Measurements from ENCODE around the gene CLCA1.

Gene CLCA1, protein sequence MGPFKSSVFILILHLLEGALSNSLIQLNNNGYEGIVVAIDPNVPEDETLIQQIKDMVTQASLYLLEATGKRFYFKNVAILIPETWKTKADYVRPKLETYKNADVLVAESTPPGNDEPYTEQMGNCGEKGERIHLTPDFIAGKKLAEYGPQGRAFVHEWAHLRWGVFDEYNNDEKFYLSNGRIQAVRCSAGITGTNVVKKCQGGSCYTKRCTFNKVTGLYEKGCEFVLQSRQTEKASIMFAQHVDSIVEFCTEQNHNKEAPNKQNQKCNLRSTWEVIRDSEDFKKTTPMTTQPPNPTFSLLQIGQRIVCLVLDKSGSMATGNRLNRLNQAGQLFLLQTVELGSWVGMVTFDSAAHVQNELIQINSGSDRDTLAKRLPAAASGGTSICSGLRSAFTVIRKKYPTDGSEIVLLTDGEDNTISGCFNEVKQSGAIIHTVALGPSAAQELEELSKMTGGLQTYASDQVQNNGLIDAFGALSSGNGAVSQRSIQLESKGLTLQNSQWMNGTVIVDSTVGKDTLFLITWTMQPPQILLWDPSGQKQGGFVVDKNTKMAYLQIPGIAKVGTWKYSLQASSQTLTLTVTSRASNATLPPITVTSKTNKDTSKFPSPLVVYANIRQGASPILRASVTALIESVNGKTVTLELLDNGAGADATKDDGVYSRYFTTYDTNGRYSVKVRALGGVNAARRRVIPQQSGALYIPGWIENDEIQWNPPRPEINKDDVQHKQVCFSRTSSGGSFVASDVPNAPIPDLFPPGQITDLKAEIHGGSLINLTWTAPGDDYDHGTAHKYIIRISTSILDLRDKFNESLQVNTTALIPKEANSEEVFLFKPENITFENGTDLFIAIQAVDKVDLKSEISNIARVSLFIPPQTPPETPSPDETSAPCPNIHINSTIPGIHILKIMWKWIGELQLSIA

DNA sequence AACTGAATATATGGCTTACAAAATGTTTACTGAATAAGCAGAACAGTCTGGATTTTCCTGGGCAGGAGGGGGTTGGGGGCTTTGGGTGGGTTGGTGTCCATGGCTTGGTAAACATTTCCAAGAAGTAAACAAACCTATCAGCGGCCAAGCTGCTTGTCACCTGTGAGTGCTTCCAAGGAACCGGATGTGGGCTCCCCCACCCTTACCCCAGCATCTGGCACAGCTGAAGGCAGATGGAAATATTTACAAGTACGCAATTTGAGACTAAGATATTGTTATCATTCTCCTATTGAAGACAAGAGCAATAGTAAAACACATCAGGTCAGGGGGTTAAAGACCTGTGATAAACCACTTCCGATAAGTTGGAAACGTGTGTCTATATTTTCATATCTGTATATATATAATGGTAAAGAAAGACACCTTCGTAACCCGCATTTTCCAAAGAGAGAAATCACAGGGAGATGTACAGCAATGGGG lies at the start of gene CLCA1:
CLCA1 (plus strand) TSS at position 427 of the 477 bp plus-strand sequence; CDS start at position 472, 45 bp downstream.
- no peak for DNase-seq

- no peak for DNase-seq
Measured at GRCh38 chr1:86419277-86419903, 49.3 kb upstream of the CLCA1 start.

DNA sequence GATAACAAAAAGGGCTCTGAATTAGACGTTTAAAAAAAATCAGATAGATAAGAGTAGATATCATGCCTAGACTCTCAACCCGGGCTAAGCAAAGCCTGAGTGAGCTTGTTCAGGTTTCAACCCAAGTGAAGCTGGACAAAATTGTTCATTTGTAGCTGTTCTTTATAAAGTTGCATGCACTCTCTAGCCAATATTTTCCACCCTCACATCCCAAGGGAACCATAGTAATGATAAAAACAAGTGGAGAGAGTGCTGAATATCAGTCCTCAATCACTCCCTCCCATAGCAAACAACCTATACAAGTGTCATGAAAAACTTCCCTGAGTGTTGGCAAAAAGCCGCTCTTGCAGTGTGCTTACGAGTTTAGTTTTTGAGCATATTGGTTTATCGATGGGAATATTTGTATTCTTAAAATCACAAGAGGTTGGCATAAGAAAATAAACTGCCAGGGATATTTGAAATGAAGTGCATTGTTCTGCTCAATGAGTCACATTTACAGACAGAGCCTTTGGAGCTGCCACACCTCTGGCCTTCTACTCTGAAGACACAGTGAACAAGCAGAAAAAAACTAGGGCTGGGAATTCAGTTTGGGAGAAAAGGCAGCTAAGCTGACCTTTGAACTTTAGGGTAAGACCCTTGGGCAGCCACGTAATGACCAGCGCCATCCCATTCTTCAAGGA lies 47.0 kb upstream of the CLCA1 start:
- DNase-seq, result no peak

DNA sequence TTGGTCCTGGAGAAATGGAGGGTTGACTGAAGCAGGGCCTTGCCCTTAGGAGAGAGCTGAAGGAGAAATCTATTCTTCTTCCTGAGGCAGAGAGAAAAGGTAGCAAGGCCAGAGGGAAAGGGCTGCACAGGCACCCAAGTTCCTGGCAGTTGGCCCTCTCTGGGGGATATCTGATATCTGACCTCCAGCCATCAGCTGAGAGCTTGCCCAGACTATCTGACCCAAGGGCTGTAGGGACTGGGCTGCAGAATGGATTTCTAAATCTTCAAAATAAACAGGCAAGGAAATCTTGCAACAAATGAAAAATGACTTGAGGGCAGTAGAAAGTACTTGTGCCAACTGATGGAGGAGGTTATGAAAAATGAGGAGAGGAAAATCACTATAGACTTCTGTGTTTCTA lies 45.3 kb upstream of the CLCA1 start:
- no peak for DNase-seq

GRCh38 chr1:86423873-86424272 lies 44.9 kb upstream of the CLCA1 start, which contains the start of gene CLCA2:
TSS of gene CLCA2 (plus strand) at chr1:86424171. CDS start at chr1:86424248, 77 bp downstream.
- DNase-seq, result no peak

GRCh38 chr1:86429122-86429725 lies 39.5 kb upstream of the CLCA1 start:
- no peak for DNase-seq

DNA sequence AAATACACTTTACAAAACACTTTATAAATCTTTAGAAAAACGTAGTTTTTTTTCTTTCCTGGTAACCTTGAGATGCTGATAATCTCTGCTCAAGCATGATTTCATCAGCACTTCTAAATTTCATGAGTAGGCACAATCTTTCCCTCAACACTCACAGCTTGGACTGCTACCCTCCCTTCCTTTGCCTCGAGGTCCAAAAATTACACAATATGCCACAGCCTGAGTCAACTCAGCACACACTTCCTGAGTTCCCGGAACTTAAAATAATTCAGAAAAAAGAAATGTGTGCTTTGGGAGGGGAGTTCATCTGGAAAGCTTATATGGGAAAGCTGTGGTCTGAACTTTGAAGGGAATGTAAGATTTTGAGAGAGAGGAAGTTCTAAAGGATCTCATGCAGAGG lies 38.9 kb upstream of the CLCA1 start:
- no peak for DNase-seq

DNA sequence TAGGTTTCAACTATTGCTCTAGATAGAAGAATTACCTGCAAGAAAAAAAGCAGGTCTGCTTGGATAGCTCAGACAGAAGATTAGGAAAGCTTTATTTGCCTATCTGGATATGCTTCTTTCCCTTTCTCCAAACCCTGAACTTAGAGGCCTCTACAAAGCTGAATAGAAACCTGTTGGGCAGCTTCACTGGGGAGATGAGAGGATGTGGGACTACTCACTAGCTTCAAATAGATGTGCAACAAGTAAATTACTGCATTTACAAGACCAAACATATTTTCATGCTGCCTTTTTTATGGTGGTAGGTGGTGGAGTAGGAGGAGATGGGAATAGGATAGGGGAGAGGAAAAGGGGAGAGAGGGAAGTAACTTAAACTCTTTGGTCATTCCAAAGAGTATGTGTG lies 38.4 kb upstream of the CLCA1 start:
- DNase-seq, result no peak

- no peak for DNase-seq
Measured at GRCh38 chr1:86434059-86434458, 34.7 kb upstream of the CLCA1 start.

GRCh38 chr1:86435327-86435726 lies 33.4 kb upstream of the CLCA1 start:
- DNase-seq, result no peak

DNA sequence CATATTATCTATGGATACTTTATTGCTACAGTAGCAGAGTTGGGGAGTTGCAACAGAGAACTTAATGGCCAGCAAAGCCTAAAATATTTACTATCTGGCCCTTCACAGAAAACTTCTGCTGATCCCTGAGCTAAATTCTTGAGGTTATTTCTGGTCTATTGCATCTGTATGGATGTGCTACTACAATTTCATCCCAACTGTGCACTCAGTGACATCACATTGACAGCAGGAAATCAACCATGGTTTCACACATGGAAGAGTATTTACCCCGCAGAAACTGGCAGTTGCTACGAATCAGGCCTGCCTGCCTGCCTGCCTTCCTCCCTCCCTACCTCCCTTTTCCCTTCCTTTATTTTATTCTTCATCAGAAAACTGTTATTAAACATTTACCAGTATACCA lies 32.7 kb upstream of the CLCA1 start:
- no peak for DNase-seq

GRCh38 chr1:86441581-86441980 lies 27.1 kb upstream of the CLCA1 start:
- DNase-seq, result no peak

DNA sequence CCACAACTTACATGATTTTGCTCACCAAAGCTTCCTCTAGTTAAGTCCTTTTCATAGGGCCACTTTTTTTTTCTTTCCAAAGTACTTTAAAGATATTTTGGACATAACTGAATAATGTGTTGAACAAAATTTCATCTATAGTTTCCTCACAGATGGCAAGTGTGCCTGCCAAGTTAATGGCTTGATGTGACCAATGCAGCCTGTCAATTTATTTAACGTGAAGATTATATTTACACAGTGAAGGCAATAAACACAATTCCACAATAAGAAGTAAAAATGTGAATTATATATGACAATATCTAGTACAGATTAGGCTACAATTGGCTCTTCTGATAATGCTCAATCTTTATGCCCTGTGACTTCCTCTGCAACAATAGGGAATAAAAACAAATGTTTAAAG lies 26.7 kb upstream of the CLCA1 start:
- no peak for DNase-seq

GRCh38 chr1:86445919-86446318 lies 22.8 kb upstream of the CLCA1 start:
- DNase-seq, result no peak

DNA sequence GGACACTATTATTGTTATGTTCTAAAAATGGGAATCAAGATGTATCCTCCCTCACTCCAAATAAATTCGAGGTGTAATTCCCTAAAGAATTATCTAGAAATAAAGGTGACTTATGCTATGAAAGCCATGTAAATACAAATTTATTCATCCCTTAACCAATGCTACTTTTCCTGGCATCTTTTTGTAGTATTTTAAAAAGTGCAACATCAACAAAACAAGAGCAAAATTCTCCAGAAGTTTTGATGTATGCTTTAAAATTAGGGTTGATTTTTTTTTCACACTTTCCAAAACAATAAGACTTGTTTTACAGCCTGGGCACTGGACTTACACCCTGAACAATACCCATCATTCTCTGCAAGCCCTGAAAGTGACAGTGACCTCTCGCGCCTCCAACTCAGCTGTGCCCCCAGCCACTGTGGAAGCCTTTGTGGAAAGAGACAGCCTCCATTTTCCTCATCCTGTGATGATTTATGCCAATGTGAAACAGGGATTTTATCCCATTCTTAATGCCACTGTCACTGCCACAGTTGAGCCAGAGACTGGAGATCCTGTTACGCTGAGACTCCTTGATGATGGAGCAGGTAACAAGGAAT lies 21.4 kb upstream of the CLCA1 start:
- DNase-seq, result no peak

GRCh38 chr1:86448670-86449069 lies 20.1 kb upstream of the CLCA1 start:
- DNase-seq, result no peak

- DNase-seq, result no peak
Measured at GRCh38 chr1:86449103-86449502, 19.6 kb upstream of the CLCA1 start.

DNA sequence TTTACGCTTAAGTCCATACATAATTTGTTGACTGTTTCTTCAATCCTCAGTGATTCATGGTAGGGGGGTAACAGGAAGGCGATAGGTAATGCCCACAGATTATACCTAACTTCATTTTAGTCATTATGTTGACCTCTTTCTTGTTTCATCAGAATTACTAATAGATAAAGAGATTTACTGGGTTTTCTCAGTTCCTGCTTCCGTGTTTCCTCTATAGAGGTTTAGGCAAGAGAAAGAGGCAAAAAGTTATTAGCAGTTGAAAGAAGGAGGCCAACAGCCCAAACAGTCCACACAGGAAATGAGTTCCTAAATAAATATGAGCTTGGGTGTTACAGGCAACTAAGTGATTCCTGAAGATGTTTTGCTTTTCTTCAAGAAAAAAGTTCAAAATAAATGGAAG lies 17.9 kb upstream of the CLCA1 start:
- no peak for DNase-seq

GRCh38 chr1:86453664-86454063 lies 15.1 kb upstream of the CLCA1 start:
- DNase-seq, result no peak

- no peak for DNase-seq
Measured at GRCh38 chr1:86455073-86455472, 13.7 kb upstream of the CLCA1 start.

DNA sequence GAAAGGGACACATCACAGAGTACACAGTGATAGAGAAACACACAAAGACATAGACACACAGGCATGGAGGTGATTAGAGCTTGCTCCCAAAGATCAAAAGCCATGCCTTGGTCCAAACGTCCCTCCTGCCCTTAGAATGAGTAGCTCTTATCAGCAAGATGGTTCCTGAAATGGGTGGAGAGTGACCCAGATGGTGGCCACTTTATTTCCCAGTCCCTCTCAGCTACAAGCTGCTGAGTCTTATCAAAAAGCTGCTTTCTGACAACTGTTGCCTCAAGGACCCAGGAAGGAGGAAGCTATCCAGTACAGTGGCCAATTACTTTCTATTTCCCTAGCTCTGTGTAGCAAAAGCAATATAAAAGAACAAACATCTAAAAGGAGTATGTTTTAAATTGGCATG lies 7.7 kb upstream of the CLCA1 start:
- DNase-seq, result no peak

- DNase-seq, result no peak
Measured at GRCh38 chr1:86461482-86461881, 7.2 kb upstream of the CLCA1 start.

Data from NCI-H774 (cell line).